Mucosa of descending colon (tissue), 3 donors: ENCODE data around the gene NETO2. TPM values are rescaled to one million over a fixed set of nuclear protein-coding genes. Genes with fewer than 3 reads are reported as not detected.
A peak's percentile ranks its signal among the peaks of the same experiment; 100 is the strongest.
"Not testable (repeated sequence)": the region's sequence is repeated elsewhere in the genome, so short reads cannot be mapped to it uniquely, and the experiment has no call there.

Experiments used
- ATAC-seq: fragments of 200-7000 bp; cut with Tn5 transposase; one replicate; pipeline ENCODE4 v1.9.1; 2020; ENCODE audit warnings: mild to moderate bottlenecking, moderate library complexity
- DNase-seq, 3 donors: peaks; one replicate each; pipeline ENCODE4 v3.0.0-alpha.2; 2020
- H3K36me3 ChIP-seq: fragments of 200-600 bp; one replicate; pipeline ENCODE4 v1.8.0; 2021; ENCODE audit warnings: low read depth, mild to moderate bottlenecking
- H3K4me1 ChIP-seq: fragments of 200-600 bp; one replicate; pipeline ENCODE4 v1.8.0; 2021; ENCODE audit warnings: low read depth, mild to moderate bottlenecking
- H3K4me3 ChIP-seq: fragments of 200-600 bp; one replicate; pipeline ENCODE4 v1.8.0; 2021; ENCODE audit warnings: mild to moderate bottlenecking
- H3K9me3 ChIP-seq: fragments of 200-600 bp; one replicate; pipeline ENCODE4 v1.8.0; 2021; ENCODE audit warnings: mild to moderate bottlenecking
- CTCF ChIP-seq: fragments of 200-600 bp; IDR thresholded peaks from one replicate; pipeline ENCODE4 v1.8.0; 2022; ENCODE audit warnings: antibody characterized with exemption, mild to moderate bottlenecking
- intact Hi-C, 2 donors: fragments of 100-400 bp; cut with DNase I in 1 of 2; cut with micrococcal nuclease in 1 of 2; formaldehyde crosslinking; loops; one replicate each; pipeline versions ENCODE4 v1.11.0 to v1.11.1; 2022; cut with DNase I, micrococcal nuclease
- total RNA-seq, 3 donors: library from RNA; stranded (reverse); fragmentation: NEBNext Ultra II Directional in 2 of 3; extraction: Animal tissue kit (Norgen Biotek cat#: 25700) in 2 of 3; gene quantifications; one replicate each; pipeline versions ENCODE4 v1.2.1 to v1.2.4, GENCODE V29; 2021 to 2023
- donor health status: DM: no; HTN: no; CAD: no; lungs with moderate emphysema.
- donor health status: DM: no; HTN: no; CAD: no.
- donor health status: DM: no; HTN: yes; CAD: no.

Gene NETO2
- total RNA-seq, 3 donors from 2014 or later = 9.1 to 43.1 (median 10.3) TPM

- intact Hi-C loops = no loop called here
- Histone ChIP-seq H3K36me3 (no peaks in the 10 kb centered on the region), H3K4me1 (peaks cover 5% of the 10 kb centered on the region), H3K9me3 (no peaks in the 10 kb centered on the region), H3K4me3 (no peak overlapping the region)
- DNase-seq (no peak), ATAC-seq (peak; percentile 32)
- TF ChIP-seq CTCF = no peak
These were observed 13.8 kb downstream of the NETO2 start for GRCh38 chr16:47129755-47130435.

DNA sequence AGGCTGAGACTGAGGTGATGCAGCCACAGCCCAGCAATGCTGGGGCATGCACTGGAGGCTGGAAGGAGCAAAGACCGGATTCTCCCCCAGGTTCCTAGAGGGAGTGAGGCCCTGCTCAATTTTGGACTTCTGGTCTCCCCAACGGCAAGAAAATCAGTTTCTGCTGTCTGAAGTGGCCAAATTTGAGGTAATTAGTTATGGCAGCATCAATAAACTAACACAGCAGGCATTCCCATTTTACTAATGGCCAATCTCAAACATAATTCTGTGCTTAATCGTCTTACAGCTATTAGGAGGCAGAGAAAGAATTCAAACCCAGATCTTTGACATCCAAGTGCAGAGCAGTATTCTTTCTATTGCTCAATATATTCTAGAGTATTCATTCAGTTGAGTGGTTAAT is 16.2 kb downstream of the NETO2 start:
- DNase-seq = no peak
- no peak for ATAC-seq

GRCh38 chr16:47125757-47126156 is 18.0 kb downstream of the NETO2 start:
- ATAC-seq (no peak), DNase-seq (no peak)
- Histone ChIP-seq H3K36me3 (no peaks in the 10 kb centered on the region), H3K4me3 (no peak overlapping the region), H3K4me1 (no peaks in the 10 kb centered on the region), H3K9me3 (no peaks in the 10 kb centered on the region)
- intact Hi-C loops = no loop called here
- TF ChIP-seq CTCF = no peak

More for the DNA sequence above, 16.2 kb downstream of the NETO2 start:
- Histone ChIP-seq H3K4me3 (no peak overlapping the region), H3K36me3 (no peaks in the 10 kb centered on the region), H3K9me3 (no peaks in the 10 kb centered on the region), H3K4me1 (no peaks in the 10 kb centered on the region)
- intact Hi-C loops = no loop called here
- TF ChIP-seq CTCF = no peak

DNA sequence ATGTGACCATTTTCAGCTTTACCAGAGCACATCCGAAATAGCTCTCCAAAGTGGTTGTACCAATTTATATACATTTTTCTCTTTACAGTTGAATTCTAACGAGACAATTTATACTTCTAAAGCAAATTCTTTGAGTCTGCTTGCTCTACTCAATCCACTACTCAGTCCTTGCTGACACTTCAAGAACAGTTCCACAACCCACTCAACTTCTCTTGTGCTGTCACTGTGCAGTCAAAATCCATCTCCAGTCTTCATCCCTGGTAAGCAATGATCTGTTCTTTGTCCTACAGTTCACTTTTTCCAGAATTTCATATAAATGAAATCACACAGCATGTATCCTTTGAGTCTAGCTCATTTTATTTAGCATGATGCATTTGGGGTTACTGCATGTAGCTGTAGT is 30.6 kb downstream of the NETO2 start:
- no peak for TF ChIP-seq CTCF
- ATAC-seq (no peak), DNase-seq (no peak)
- intact Hi-C loops = no loop called here
- Histone ChIP-seq H3K9me3 (no peaks in the 10 kb centered on the region), H3K4me1 (no peaks in the 10 kb centered on the region), H3K4me3 (no peak overlapping the region), H3K36me3 (no peaks in the 10 kb centered on the region)

GRCh38 chr16:47110939-47111338 is 32.8 kb downstream of the NETO2 start:
- ATAC-seq (no peak), DNase-seq (no peak)
- no peaks in the 10 kb centered on the region for H3K36me3 ChIP-seq
- H3K4me1 ChIP-seq = no peaks in the 10 kb centered on the region
- no peak overlapping the region for H3K4me3 ChIP-seq
- TF ChIP-seq CTCF = no peak
- intact Hi-C loops = no loop called here
- H3K9me3 ChIP-seq = no peaks in the 10 kb centered on the region

GRCh38 chr16:47109361-47109760 is 34.4 kb downstream of the NETO2 start:
- no peaks in the 10 kb centered on the region for H3K36me3 ChIP-seq
- no peaks in the 10 kb centered on the region for H3K4me1 ChIP-seq
- ATAC-seq (no peak), DNase-seq (no peak)
- no peaks in the 10 kb centered on the region for H3K9me3 ChIP-seq
- intact Hi-C loops = no loop called here
- no peak overlapping the region for H3K4me3 ChIP-seq
- TF ChIP-seq CTCF = no peak

DNA sequence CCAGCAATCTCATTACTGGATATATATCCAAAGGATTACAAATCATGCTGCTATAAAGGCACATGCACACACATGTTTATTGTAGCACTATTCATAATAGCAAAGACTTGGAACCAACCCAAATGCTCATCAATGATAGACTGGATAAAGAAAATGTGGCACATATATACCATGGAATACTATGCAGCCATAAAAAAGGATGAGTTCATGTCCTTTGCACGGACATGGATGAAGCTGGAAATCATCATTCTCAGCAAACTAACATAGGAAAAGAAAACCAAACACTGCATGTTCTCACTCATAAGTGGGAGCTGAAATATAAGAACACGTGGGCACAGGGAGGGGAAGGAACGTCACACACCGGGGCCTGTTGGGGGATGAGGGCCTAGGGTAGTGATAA is 40.8 kb downstream of the NETO2 start:
- DNase-seq, H3K4me3 ChIP-seq, H3K4me1 ChIP-seq, H3K9me3 ChIP-seq, ATAC-seq, intact Hi-C loops, H3K36me3 ChIP-seq: not testable (repeated sequence)

DNA sequence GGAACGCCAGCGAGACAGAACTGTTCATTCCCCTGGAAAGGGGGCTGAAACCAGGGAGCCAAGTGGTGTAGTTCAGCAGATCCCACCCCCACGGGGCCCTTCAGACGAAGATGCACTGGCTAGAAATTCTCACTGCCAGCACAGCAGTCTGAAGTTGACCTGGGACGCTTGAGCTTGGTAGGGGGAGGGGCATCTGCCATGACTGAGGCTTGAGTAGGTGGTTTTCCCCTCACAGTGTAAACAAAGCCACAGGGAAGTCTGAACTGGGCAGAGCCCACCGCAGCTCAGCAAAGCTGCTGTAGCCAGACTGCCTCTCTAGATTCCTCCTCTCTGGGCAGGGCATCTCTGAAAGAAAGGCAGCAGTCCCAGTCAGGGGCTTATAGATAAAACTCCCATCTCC is 46.6 kb downstream of the NETO2 start:
- DNase-seq, H3K4me1 ChIP-seq, H3K9me3 ChIP-seq, intact Hi-C loops, ATAC-seq, H3K4me3 ChIP-seq, H3K36me3 ChIP-seq: not testable (repeated sequence)
